Measurements from ENCODE around the gene CTNNBL1.
"Not testable (repeated sequence)": the region's sequence is repeated elsewhere in the genome, so short reads cannot be mapped to it uniquely, and the experiment has no call there.

Gene CTNNBL1, protein sequence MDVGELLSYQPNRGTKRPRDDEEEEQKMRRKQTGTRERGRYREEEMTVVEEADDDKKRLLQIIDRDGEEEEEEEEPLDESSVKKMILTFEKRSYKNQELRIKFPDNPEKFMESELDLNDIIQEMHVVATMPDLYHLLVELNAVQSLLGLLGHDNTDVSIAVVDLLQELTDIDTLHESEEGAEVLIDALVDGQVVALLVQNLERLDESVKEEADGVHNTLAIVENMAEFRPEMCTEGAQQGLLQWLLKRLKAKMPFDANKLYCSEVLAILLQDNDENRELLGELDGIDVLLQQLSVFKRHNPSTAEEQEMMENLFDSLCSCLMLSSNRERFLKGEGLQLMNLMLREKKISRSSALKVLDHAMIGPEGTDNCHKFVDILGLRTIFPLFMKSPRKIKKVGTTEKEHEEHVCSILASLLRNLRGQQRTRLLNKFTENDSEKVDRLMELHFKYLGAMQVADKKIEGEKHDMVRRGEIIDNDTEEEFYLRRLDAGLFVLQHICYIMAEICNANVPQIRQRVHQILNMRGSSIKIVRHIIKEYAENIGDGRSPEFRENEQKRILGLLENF

DNA sequence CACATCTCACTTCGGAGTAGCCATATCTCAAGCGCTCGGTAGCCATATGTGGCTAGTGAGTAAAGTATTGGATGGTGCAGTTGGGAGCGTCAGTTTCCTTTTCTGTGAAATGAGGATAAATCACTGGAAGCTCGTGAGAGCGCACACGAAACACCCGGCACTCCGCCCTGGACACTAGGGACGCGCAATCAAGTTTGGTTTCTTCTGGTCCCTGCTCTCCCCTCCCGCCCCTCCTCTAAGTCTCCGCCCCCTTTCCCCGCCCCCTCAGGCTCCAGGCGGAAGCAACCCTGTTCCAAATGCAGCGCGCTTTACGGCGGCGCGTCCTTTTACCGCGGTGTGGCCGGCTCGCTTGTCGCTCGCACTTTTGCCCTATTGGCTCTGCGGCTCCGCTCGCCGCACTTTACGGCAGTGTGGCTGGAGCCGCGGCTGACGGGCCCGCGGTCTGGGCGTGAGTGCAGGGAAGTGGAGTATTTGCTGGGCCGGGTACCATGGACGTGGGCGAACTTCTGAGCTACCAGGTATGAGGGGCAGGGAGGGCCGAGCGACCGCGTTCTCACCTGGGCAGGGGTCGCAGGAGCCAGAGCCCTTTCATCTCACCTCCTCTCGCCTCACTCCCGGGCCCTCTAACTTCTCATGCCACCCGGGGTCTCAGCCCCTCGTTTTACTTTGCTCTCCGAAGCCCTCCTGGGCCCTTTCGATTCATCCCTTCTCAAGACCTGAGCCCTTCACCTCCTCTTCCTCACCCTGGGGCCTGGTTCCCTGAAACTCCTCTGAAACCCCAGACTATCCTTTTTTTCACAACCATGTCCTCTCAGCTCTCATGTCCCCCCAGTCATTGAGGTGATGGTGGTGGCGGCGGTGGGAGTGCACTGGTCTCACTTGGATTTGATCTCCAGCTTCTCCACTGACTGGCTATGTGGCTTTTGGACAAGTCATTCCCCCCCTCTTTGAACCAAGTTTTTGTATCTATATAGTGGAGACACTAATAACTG lies at the start of gene CTNNBL1:
Gene CTNNBL1, plus strand, starts transcription at position 396 of the 992 bp plus-strand sequence. Its CDS starts 93 bp downstream, at position 489.
- DNase-seq (ENCODE audit: low spot score): peak; percentile 97

DNA sequence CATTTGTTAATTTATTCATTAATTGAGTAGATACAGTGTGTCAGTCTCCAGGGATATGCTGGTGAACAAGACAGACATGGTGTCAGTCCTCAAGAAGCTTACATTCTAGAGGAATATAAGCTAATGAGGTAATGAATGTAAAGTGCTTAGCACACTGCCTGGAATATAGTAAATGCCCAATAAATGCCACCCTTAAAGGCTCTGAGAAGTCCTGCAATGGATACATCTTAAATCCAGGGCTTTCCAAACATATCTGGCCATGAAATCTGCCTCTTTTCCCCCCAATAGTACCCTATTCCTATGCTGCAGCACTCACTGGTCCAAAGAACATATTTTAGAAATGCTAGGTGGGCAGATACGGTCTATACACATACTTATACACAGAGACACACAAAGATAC lies 49.2 kb upstream of the CTNNBL1 start:
- no peak for DNase-seq (ENCODE audit: low spot score)

- no peak for DNase-seq (ENCODE audit: low spot score)
Observed at GRCh38 chr20:37647946-37648345, 45.9 kb upstream of the CTNNBL1 start.

DNA sequence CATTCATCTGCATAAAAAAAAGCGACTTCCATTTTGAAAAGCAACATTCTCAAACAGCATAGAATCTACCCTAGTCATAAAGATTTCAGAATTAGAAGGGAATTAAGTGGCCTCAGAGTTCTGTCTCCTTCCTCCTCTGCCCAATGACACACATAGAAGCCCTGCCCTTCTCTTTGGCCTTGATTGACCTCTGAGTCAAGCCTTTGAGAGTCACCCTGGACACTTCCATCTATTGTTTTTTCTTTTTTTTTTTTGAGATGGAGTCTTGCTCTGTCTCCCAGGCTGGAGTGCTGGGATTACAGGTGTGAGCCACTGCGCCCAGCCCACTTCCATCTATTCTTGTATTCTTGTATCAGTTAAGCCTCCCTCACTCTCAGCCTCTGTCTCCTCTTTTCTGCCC lies 44.8 kb upstream of the CTNNBL1 start:
- DNase-seq (ENCODE audit: low spot score): no peak

GRCh38 chr20:37649676-37650370 lies 44.0 kb upstream of the CTNNBL1 start:
- DNase-seq (ENCODE audit: low spot score): no peak

DNA sequence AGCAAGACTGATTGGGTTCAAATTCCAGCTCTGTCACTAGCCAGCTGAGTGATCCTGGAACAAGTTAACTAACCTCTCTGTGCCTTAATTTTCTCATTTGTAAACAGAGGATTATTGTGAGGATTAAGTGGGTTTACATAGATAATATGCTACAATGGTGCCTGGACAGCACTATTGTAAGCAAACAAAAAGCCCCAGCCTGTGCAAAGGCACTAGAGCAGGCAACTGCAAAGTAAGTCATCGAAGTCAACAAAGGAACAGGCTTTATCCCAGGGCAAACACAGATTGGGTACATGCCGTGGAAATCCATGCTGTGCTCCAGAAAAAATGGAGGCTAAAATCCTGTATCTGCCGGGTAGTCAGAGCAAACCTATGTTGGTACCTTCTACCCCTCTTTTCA lies 43.2 kb upstream of the CTNNBL1 start:
- no peak for DNase-seq (ENCODE audit: low spot score)

DNA sequence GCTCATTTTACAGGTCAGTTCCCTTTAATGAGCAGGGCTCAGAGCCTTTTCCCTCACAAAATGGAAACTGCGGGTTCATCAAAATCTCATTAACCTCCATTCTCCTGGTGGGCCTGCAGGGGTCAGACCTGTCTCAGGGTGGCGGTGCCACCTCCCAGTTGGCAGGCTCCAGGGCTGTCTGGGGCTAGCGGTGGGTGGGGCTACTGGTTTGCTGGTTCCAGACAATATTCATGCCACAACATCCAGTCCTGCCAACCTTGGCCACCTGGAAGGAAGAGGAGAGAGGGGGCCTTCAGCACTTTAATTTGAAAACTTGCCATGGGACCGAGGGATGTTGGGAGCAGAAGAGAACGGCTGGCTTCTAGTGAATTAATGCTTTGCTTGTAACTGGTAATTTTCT lies 41.9 kb upstream of the CTNNBL1 start:
- DNase-seq (ENCODE audit: low spot score): peak; percentile 64

GRCh38 chr20:37656945-37657344 lies 36.9 kb upstream of the CTNNBL1 start:
- no peak for DNase-seq (ENCODE audit: low spot score)

DNA sequence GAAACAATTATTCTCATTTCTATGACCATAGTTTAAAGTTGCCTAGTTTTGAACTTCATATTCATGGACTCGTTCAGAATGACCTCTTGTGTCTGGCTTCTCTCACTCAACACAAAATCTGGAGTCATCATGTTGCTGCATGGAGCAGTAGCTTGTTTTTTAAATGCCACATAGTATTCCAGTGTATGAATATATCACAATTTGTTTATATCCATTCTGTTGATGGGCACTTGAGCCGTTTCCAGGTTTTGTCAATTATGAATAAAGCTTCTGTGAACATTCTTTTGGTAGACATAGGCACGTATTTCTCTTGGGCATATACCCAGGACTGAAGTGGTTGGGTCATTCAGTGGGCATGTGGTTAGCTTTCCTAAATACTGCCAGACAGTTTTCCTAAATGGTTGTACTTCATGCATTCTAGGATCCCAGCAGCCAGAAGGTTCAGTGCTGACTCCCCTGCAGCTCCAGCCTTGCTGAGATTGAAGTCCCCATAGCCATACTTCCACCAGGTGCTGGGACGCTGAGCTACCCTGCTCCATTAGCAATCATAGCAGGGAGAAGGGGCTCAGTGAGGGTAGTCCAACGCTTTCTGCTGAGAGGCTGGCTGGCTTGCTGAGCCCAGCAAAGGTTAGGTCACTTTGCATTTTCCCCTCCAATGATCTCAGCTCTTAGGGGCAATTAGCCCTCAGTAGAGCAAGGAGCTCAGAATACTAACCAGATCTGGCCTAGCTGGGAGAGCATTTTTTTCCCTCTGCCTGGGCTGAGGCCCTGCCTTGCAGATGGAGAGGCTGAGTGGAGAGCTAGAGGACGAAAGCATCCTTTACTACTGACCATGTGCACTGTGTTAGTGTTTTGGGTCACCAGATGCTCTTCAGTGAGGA lies 35.7 kb upstream of the CTNNBL1 start:
- DNase-seq (ENCODE audit: low spot score): no peak

DNA sequence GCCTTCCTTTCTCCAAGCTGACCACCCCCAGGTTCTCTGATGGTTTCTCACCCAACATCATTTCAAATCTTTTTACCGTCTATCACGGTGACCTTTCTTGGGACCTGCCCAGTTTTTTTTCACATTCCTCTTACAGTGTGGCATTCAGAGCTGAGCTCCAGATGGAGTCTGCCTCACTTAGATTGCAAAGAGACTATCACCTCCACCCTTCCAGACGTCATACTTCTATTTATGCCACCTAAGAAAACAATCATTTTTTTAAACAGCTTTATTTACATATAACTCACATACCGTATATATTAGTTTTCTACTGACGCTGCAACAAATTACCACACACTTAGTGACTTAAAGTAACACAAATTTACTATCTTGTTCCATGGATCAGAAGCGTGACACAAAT lies 32.3 kb upstream of the CTNNBL1 start:
- DNase-seq (ENCODE audit: low spot score): no peak

GRCh38 chr20:37662308-37662707 lies 31.5 kb upstream of the CTNNBL1 start:
- no peak for DNase-seq (ENCODE audit: low spot score)

- not testable (repeated sequence) for DNase-seq (ENCODE audit: low spot score)
Observed at GRCh38 chr20:37664595-37664994, 29.2 kb upstream of the CTNNBL1 start.

DNA sequence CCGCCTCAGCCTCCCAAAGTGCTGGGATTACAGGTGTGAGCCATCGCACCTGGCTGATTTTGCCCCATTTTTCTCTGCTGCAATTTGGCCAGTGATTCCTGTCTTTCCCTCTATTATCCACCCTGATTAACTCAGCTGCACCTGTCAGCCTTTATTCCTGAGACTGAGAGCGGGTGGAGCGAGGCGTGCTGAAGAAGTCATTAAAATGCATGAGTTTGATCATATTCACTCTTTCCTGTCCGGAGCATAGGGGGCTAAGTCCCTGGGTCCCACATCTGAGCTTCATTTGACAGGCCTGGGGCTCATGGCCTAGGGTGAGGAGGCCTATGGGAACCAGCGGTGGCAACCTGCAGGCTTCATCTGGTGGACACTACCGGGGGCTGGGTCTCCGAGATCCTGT lies 25.7 kb upstream of the CTNNBL1 start:
- DNase-seq (ENCODE audit: low spot score): no peak

GRCh38 chr20:37669062-37669772 lies 24.6 kb upstream of the CTNNBL1 start:
- no peak for DNase-seq (ENCODE audit: low spot score)

DNA sequence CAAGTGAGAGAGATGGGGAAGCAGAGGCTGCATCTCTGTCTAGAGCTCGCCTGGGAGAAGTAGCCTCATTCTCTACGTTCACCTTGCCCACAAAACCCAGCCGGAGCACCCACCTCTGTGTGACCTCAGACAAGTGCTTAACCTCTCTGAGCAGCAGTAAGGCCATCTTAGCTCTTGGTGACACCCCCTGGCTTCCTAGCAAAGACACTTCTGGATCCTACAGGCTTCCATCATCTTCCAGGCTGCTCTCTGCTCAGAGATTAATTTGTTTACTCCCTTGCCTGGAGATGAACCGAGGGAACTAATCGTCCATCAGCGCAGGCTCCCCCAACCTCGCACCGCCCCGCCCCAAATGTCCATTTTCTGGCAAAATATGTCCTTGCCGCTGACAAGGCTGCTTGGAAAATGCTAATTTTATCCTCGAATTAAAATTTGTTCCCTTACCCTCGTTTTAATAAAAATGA lies 24.0 kb upstream of the CTNNBL1 start:
- no peak for DNase-seq (ENCODE audit: low spot score)

DNA sequence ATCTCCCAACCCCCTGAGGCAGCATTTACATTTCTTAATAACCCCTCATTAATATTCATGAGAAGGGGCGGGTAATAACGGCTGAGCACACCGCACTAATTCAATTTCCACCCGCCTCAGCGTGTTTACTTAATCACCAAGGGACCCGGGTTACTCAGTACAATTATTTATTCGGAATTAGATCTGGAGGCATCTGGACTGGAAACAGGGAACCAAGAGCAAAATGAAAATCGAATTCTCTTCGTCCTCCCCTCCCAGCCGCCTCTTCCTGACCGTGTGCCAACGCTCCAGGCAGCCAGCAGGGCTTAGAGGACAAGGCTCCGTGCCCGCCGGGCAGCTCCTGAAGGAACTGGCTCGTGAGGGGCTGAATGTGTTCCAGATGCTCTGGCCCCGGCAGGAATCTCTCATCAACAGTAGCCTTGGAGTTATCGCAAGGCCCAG lies 23.5 kb upstream of the CTNNBL1 start:
- DNase-seq (ENCODE audit: low spot score): no peak

DNA sequence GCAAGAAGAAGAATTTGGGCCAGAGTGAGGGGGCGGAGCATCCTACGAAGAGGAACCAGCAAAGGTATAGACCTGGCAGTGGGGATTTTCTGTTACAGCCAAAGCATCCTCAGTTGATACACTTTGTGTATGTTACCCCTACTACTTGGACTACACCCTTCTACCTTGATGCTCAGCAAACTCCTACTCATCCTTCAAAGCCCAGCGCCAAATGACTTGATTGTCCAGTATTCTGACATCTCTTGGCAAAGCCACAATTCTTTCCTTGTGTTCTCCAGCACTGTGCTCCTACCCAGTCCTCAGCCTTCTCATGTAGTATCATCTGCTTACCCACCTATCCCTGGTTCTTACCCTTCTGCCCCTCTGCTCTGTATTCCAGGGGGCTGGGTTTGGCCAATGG lies 21.7 kb upstream of the CTNNBL1 start:
- no peak for DNase-seq (ENCODE audit: low spot score)

DNA sequence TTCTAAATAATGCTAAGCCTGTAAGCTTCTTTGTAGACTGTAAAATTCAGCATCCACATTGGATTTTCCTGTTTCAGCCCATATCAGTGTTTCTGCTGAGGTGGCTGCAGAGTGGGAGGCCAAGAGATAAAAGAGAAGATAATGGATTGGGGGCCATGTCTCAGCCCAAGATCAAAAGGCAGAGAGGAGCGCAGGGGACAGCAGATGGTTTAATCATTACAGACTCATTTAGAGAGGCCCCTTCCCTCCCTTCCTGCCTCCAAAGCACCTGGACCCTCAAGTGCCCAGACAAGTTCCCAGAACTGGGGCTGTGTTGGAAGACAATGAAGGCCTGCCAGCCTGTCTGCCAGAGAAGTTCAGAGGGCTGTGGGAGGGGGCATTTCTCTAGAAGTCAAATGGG lies 20.4 kb upstream of the CTNNBL1 start:
- no peak for DNase-seq (ENCODE audit: low spot score)

- no peak for DNase-seq (ENCODE audit: low spot score)
Observed at GRCh38 chr20:37676440-37676839, 17.4 kb upstream of the CTNNBL1 start.

Data from NAMALWA (cell line).